ENCODE measurements around the gene COX6B2.

DNA sequence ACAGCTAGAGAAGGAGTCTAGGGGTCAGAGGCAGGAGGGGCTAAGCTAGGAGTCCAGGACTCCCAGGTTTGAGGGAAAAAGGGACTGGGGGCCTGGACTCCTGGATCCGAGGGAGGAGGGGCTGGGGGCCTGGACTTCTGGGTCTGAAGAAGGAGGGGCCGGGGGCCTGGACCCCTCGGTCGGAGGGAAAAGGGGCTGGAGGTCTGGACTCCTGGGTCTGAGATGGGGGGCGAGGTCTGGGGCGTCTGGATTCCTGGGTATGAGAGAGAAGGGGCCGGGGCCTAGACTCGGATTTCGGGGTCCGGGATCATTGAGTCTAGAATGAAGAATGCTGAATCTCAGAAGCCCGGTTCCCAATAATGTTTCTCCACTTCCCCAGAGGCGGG lies 52.2 kb downstream of the COX6B2 start:
- TF ChIP-seq, protein P1, sequence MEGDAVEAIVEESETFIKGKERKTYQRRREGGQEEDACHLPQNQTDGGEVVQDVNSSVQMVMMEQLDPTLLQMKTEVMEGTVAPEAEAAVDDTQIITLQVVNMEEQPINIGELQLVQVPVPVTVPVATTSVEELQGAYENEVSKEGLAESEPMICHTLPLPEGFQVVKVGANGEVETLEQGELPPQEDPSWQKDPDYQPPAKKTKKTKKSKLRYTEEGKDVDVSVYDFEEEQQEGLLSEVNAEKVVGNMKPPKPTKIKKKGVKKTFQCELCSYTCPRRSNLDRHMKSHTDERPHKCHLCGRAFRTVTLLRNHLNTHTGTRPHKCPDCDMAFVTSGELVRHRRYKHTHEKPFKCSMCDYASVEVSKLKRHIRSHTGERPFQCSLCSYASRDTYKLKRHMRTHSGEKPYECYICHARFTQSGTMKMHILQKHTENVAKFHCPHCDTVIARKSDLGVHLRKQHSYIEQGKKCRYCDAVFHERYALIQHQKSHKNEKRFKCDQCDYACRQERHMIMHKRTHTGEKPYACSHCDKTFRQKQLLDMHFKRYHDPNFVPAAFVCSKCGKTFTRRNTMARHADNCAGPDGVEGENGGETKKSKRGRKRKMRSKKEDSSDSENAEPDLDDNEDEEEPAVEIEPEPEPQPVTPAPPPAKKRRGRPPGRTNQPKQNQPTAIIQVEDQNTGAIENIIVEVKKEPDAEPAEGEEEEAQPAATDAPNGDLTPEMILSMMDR (IDR thresholded peaks at IDR 0.05), result no peak
- no peak for TF ChIP-seq EP300 (IDR thresholded peaks at IDR 0.05)
- no peak for TF ChIP-seq POLR2A (IDR thresholded peaks at IDR 0.05; ENCODE audit: low read depth)
- TF ChIP-seq POLR2AphosphoS5 (IDR thresholded peaks at IDR 0.05), result no peak
